Measurements from ENCODE around the gene JAG2.
"Not testable (repeated sequence)": the region's sequence is repeated elsewhere in the genome, so short reads cannot be mapped to it uniquely, and the experiment has no call there.

Gene JAG2

DNA sequence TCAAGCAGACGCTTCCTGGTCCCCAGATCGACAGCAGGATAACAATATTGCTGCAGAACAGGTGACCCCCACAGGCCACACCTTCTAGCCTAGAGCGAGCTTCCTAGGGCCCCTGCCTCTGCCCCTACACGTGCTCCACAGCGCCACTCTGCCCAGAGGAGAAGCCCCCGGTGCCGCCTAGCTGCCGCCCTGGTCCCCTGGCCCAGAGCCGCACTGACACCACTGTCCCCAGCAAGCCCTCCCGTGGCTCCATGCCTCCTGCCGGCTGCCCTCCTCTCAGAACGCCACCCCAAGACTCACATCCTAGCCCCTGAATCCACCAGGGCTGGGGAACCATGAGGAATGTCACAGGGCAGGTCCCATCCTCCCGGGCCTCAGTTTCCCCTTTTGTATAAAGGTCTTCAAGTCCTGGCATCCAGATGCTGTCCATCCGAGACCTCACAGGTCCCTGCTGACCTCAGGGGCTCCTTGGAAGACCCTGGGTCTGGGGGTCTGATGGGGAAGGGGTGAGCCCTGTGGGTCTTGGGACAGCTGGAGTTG lies 31.0 kb downstream of the JAG2 start:
- no peak for DNase-seq

DNA sequence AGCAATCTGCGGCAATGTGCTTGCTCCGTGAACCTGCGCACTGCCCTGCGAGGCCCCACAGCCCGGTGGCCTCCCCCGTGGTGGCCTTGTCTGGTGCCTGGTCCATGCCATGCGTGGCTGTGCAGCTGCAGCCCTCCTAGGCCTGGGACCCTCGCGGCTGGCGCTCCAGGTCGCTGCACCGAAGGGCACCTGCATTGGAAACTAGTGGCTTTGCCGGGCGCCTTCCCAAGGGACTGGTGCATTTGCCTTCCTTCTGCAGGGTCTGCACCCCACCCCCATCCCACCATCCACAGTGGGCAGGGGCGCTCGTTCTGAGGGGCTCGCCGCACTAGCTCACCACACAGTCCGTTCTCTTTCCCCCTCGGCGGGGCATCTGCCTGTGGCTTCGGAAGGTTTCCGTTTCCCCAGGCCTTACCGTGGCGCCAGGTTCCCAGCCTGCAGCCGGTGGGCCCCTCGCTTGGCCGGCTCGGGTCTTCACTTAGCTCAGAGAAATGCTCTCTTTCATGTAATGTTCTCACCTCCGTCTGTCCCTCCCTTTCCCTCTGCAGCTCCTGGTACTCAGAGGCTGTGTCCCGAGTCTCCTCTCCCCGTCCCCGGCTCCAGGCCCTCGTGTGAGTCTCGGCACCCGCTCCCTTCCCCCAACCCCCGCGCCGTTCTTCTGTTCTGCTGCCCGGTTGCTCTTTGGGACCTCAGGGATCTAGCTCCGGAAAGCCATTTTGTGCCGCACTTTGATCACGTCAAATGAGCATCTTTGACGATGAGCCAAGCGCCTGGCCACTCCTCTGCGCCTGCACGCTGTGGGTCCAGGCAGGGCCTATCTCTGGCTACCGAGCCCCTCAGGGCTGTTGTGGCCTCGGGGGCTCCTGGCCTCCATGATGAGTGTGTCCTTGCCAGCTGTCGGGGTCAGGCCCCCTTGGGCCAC lies 31.9 kb downstream of the JAG2 start:
- no peak for DNase-seq

DNA sequence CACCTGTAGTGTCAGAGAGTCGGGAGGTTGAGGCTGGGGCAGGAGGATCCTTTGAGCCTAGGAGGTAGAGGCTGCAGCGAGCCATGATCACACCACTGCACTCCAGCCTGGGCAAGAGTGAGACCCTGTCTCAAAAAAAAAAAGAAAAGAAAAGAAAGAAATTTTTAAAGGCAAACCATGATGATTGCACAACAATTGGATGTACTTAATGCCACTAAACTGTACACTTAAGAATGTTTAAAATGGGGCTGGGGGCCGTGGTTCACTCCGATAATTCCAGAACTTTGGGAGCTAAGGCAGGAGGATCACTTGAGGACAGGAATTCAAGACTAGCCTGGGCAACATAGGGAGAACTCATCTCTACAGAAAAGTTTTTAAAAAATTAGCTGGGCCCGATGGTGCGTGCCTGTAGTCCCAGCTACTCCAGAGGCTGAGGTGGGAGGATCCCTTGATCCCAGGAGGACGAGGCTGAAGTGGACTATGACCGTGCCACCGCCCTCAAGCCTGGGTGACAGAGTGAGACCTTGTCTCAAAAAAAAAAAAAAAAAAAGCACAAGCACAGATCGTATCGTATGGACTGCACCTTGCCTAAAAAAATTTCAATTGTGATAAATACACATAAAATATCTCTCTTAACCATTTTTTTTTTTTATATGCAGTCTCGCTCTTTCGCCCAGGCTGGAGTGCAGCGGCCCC lies 32.7 kb downstream of the JAG2 start:
- no peak for DNase-seq

DNA sequence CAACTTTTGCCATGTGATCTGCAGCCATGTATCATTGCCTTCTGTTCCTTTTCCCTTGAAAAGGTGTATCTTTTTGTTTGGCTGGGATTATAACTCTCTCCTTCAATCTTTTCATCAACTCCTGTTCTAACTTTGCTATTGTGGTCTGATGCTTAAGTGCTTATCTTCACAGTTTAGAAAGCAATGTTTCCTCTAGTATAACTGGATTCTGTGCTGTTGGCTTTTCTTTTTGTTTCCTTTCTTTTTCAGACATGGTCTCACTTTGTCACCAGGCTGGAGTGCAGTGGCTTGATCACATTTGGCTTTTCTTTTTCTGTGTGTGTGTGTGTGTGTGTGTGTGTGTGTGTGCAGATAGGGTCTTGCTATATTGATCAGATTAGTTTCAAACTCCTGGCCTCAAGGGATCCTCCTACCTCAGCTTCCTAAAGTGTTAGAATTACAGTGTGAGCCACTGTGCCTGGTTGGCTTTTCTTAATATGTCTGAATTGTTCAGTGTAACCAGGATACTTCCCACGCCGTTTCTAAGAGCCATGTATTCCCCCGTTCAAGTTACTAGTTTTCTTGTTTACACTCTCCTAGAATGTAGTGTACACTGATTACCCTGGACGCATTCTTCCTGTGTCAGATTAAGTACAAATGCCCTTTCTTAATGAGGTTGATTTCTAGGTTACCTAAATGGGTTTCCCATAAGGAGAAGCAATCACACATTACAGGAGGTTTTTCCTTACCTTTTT lies 35.5 kb downstream of the JAG2 start:
- no peak for DNase-seq

DNA sequence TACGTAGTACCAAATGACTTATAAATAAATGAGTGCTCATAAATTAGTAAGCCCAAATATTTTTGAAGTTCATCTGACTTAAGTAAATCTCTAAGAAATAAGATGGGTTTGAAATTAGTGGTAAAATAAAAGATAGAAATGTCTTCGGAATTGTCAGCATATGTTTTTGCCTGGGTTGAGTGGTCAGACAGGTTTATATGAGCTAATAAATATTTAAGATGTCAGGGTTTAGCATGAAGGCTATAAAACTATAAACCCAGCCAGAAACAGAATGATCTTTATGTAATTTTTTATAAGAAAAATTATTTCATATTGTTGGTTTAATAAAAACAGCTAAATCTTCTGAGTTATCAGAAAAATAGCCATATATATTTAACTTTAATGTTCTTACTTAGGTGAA lies 37.3 kb downstream of the JAG2 start:
- no peak for DNase-seq

DNA sequence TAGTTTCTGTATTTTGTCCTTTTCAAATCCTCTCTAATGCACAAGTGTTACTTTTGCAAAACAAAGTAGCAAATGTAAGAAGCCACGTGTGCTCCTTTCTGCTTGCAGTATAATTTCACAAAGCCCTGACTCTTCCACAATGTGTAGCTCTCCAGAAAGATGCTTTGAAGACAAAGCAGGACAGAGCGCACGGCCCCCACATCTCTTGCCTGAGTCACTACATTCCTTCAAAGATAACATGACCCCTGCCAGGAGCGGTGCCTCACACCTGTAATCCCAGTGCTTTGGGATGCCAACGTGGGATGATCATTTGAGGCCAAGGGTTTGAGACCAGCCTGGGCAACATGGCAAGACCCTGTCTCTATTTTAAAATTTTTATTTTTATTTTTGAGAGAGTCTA lies 40.5 kb downstream of the JAG2 start:
- no peak for DNase-seq

DNA sequence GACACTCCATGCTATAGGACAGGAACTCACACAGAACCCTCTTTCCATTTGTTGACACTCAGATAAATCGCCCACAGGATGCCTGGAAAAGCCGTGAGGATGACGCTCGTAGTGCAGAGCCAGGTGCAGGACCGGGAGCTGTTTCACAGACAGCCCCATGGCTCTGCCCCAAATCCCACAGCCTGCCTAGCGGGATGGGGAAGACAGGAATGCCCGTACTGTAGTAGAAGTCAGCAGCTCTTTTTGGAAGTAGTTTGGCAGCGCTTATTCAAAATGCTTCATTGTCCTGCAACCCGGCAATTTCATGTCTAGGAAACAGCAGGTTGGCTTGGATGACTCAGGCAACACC lies 41.6 kb downstream of the JAG2 start:
- no peak for DNase-seq

DNA sequence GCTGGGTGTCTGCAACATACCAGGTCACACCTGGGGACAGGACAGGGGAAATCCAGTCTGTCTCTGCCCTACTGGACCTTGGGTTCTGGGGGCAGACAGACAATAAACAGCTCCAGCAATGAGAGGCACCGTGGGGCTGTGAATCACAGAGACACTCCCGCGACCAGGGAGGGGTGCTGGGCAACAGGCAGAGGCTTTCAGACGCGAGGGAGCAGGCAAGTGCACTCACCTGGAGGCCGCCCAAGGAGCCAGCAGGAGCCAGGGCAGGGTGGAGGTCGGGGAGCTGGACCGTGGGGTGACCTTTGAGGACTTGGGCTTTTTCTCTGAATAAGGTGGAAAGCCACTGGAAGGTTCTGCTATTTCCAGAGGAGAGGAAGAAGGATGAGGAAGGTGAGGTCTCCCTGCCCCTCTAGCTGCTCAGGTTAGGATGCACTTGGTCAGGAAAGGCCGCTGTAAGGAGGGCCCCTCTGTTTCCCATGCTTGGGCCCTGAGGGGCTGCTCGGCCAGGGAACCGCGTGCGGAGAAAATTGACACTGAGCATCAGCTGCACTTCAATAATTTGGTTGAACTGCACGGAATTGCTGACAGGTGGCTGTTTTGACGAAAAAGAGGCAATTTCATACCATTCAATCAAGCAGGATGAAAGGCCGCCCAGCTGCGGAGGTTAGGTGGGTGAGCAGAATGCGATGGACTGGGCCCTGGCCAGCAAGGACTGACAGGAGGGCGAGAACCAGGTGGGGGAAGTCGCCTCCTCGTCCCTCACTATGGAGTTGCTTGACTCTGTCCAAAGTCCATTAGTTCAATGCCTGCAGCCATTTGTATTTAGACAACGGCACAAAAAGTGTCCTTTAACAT lies 42.2 kb downstream of the JAG2 start:
- DNase-seq, result no peak

DNA sequence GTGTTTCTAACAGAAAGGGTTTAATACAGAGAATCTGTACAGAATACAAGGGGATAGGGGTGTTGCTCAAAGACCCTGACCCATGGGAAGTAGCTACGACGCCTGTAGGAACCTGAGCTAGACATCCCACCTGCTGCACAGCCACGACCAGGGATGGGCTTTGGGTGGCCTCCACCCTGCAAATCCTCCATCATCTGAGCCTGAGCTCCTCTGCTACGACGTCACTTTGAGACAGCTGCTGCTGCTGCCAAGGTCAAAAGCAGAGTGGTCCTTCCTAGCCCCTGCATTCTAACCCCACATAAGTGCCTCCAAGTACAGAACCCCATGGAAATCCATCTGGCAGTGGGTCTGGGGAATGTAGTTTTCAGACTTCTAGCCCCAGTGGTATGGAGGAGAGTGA lies 43.8 kb downstream of the JAG2 start:
- DNase-seq, result no peak

DNA sequence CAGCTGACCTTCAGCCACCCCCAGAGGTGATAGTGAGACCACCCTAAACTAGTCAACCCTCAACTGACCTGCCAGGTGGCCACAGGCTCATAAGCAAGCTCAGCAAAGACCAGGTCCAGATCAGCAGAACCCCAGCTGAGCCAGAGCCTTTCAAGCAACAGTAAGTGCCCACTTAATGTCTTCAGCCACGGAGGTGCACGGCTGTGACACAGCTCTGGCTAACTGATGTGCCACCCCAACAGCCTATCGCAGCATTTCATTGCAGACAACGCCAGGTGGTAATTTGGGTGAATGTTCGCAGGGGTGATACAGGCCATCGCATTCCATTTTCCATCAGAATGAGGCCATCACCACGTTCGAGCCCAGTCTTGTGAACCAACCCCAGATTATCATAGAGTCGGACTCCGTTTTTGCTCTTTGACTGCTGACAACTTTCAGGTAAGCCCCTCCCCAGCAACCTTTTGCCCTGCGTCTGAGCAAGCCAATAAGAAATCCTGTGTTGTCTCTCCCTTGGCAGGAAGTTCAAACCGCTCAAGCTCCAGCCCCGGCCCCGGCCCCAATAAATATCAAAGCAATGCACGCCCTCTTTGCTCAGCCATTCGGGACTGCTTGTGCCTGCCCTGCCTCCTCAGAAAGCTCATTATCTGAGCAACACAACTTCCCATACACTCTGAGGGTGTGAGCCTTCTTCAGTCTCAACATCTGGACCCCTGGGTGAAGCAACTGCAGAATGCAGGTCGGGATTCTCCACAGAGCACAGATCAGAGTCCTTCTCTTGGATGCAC lies 44.4 kb downstream of the JAG2 start:
- DNase-seq, result no peak

DNA sequence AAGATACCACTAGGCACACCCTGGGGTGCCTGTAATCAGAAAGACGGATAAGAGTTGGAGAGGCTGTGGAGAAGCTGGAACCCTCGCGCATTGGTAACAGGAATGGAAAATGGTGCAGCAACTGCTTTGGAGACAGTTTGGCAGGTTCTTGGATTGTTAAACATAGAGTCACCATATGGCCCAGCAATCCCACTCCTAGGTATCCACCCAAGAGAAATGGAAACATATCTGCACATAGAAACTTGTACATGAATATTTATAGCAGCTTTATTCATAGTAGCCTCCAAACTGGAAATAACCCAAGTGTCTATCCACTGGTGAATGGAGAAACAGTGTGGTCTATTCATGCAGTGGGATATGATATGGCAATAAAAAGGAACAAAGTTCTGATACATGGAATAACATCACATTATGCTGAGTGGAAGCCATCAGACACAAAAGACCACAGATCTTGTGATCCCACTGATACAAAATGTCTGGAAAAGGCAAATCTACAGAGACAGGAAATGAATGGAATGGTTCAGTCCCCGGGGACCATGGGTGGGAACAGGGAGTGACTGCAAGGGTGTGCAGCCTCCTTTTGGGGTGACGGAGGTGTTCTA lies 45.4 kb downstream of the JAG2 start:
- no peak for DNase-seq

DNA sequence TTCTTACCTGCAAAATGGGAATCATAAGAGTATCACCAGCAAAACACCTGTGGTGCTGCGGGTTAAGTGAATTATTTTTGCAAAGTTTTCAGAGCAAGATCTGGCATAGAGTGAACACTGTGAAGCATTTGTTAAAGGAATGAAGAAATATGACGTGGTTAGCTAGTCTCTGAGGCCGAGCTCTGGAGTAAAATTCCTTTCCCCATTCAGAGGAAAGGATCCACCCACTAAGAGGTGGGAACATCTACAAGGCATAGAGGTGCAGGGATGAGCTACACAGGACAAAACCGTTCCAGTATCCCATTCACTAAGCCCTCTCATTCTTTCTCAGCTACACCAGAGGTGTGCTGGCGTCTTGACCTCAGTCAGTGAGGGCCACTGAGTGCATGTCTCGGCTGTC lies 48.5 kb downstream of the JAG2 start:
- DNase-seq, result no peak

DNA sequence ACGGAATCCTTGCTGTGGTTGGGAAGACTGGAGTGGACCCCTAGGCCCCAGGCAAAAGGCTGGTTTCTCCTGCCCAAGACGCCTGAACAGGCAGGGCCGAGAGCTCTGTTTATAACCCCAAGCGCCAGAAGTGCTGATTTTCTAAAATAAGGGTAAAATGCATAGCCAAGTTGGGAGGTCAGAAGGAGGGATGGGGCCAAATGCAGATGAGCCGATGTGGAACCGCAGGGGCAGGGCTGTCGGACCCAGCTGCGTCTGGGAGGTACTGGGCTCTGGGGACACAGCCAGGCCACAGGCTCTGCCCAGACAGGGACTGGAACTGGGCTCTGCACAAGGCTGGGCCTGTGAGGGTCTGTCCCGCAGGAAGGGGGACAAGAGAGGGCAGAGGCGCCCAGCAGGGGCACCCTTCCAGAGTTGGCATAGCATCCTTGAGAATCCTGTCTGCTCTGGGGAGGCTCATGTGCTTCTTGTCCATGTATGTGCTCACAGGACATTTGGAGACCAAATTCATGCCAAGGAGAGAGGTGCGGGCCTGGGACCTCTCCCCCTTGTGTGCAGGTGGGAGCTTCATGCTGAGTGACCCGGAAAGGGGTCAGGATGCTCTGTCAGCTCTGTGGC lies 49.1 kb downstream of the JAG2 start:
- DNase-seq, result no peak

DNA sequence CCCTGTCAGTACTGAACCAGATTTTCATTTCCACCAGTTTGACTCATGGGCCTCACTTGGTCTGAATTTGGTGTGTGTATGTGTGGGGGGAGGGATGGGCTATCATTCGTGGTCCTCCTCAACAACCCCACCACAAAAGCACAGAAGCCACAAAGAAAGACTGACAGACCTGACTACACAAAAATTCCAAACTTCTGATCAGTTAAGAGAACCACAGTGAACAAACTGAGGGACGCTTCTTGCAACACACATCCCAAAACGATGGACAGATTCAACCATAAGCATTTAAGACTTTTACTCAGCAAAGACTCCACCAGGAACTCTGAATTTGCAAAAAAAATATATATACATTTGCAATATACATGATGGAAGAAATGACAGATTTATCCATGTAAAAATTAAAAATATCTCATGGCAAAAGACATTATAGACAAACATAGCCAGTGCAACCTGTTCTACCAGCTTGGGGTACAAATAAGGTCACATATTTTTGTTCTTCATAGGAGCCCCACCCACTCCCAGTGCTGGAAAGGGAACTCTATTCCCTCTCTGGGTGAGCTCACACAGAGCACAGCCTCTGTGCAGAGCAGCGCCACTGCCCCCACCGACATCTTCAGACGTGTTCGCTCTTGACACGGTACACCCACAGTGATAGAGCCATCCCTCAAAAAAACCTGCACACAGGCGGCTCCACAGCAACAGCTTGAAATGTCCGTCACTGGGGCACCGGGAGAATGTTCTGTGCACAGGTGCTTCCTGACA lies 49.7 kb downstream of the JAG2 start:
- DNase-seq, result no peak

DNA sequence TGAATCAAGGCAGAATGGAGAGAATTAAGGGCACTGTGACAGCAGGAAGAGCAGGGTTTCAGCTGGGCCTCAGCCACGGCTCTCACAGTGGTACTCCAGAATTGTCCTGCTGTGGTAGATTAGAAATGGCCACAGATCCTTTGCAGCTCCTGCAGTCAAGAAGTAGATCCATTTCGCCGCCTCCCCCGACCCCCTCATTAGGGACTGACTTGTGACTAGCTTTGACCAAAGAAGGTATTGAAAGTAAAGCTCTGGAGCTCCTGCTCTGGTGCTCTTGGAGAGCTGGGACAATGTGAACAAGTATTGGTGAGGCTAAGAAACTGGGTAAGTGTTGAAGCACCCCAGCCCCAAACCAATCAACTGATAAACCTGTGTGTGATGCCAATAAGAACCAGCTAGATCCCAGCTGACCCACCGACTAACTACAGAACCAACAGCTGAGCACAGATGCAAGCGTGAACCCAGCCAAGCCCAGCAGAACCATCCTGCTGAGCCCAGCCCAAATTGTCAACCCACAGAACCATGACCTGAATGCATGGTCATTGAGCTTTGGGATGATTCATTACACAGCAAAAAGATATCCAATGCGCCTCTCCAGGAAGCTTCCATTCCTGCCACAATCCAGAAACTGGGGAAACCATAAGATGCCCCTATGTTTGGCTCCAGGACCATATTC lies 50.7 kb downstream of the JAG2 start:
- DNase-seq, result no peak

DNA sequence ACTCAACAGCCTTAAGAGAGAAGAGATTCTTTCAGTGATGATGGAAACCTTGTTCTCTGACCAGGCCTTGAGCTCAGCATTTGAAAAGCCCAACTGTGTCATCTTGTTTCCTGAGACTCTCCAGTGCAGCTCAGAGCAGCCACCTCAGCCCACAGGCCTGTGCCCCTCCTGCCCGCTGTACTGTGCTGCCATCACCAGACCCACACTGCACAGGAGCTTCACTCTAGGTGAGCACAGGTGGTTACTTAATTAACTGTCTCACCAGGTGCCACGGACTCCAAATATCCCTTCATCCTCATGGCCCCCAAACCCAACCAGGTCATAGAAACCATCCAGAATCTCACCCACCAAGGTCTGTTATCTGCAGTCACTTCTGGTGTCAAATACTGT lies 51.3 kb downstream of the JAG2 start:
- DNase-seq, result no peak

DNA sequence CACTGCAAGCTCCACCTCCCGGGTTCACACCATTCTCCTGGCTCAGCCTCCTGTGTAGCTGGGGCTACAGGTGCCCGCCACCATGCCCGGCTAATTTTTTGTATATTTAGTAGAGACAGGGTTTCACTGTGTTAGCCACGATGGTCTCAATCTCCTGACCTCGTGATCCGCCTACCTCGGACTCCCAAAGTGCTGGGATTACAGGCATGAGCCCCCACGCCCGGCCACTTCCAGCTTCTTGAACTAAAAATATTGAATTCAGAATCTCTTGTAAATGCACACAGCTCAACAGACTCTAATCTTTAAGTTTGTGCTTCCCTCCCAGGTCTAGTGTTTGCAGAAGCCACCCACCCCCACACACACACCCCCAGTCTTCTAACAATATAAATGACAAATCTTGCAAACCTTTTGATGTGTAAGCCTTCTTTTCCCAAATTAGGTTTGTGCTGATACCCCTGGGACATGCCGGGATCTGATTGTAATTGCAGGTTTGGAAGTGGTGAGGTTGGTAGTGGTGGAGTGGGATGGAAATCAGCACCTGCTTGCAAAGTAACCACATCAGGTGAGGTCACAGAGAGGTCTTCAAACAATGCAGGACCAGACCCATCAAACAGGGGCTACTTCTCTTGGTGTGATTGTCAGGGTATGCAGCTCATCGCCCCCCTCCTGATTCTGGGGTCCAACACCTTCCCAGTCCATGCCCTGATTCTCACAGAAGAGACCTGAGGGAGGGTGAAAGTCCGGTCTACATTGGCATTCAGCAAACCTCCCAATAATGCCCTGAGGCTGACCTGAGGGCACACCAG lies 51.9 kb downstream of the JAG2 start:
- no peak for DNase-seq

DNA sequence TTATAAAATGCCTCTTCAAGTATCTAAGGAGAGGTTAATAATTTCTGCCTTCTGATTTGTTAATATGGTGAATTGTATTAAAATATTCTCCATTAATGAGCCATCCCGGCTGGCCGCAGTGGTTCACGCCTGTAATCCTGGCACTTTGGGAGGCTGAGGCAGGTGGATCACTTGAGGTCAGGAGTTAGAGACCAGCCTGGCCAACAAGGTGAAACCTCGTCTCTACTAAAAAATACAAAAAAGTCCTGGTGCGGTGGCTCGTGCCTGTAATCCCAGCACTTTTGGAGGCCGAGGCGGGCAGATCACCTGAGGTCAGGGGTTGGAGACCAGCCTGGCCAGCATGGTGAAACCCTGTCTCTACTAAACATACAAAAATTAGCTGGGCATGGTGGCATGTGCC lies 59.3 kb downstream of the JAG2 start:
- not testable (repeated sequence) for DNase-seq

DNA sequence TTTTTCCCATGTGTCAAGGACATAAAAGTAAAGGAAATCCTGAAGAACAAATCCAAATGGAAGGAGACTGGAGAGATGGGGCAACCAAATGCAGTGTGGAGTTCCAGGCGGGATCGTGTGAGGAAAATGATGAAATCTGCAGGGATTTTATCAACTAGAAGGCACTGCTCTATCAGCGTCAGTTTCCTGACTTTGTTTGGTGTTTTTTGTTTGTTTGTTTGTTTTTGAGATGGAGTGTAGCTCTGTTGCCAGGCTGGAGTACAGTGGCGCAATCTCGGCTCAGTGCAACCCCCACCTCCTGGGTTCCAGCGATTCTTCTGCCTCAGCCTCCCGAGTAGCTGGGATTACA lies 60.1 kb downstream of the JAG2 start:
- no peak for DNase-seq
